GM12878 (cell line): Measurements from ENCODE around the gene GSG1L.

Experiments used
- BRCA1 ChIP-seq: IDR thresholded peaks from 2 replicates; pipeline ENCODE4 v1.6.1; 2011; ENCODE audit warnings: low read depth, low read length, improper control_type of control experiment
- MAX ChIP-seq: IDR thresholded peaks from 2 replicates; pipeline ENCODE4 v1.6.1; 2012; ENCODE audit warnings: low read depth, low read length, improper control_type of control experiment
- NFIC ChIP-seq: IDR thresholded peaks from 2 replicates; pipeline ENCODE4 v1.6.1; 2012; ENCODE audit warnings: low read depth, mild to moderate bottlenecking, inconsistent platforms, low read length, moderate library complexity
- NR2C1 ChIP-seq: fragments of 450-650 bp; IDR thresholded peaks from 2 replicates; pipeline ENCODE4 v1.6.1; 2017; ENCODE audit warnings: antibody characterized with exemption, mild to moderate bottlenecking, moderate library complexity
- POLR2A ChIP-seq: IDR thresholded peaks from 2 replicates; pipeline ENCODE4 v1.6.1; 2011; ENCODE audit warnings: low read depth, mild to moderate bottlenecking, low read length
- POU2F2 ChIP-seq: IDR thresholded peaks from 3 replicates; pipeline ENCODE4 v1.6.1; 2011; ENCODE audit warnings: low read depth, mild to moderate bottlenecking, low read length, borderline replicate concordance
- RAD21 ChIP-seq: IDR thresholded peaks from 2 replicates; pipeline ENCODE4 v1.6.1; 2011; ENCODE audit warnings: mild to moderate bottlenecking, low read depth, low read length, moderate library complexity; ENCODE audit not compliant: insufficient read depth
- RB1 ChIP-seq: fragments of 450-650 bp; formaldehyde crosslinking; IDR thresholded peaks from 2 replicates; pipeline ENCODE4 v1.6.1; 2017; ENCODE audit warnings: mild to moderate bottlenecking, borderline replicate concordance
- SIN3A ChIP-seq: IDR thresholded peaks from 2 replicates; pipeline ENCODE4 v1.6.1; 2012; ENCODE audit warnings: low read depth, low read length, improper control_type of control experiment
- TCF12 ChIP-seq: IDR thresholded peaks from 2 replicates; pipeline ENCODE4 v1.6.1; 2011; ENCODE audit warnings: low read depth, mild to moderate bottlenecking, low read length
- TF ChIP-seq, protein P1 (sequence below): IDR thresholded peaks from 2 replicates; pipeline ENCODE4 v1.6.1; 2011; ENCODE audit warnings: low read depth, mild to moderate bottlenecking, low read length, moderate library complexity, borderline replicate concordance; ENCODE audit errors: extremely low read depth
- TF ChIP-seq, protein P2 (sequence below), 3 experiments: IDR thresholded peaks in 2 of 3; conservative IDR thresholded peaks in 1 of 3; 2 replicates each; pipeline ENCODE4 v1.5.1; 2011; ENCODE audit warnings: low read depth in 3 of 3, low read length in 3 of 3, mild to moderate bottlenecking in 3 of 3, control low read depth in 2 of 3, moderate library complexity in 2 of 3, inconsistent platforms in 1 of 3, mixed read lengths in 1 of 3; ENCODE audit not compliant: control insufficient read depth in 2 of 3, insufficient read depth in 1 of 3; ENCODE audit errors: extremely low read depth in 1 of 3

GRCh38 chr16:28096983-28097899, 33.7 kb upstream of the GSG1L start:
- TF ChIP-seq NFIC = no peak
- TF ChIP-seq POLR2A = 0 out of 2 replicates have a peak, but pooled peaks have one; percentile 25
- TF ChIP-seq, protein P1, sequence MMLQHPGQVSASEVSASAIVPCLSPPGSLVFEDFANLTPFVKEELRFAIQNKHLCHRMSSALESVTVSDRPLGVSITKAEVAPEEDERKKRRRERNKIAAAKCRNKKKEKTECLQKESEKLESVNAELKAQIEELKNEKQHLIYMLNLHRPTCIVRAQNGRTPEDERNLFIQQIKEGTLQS = no peak
- TF ChIP-seq, protein P2, sequence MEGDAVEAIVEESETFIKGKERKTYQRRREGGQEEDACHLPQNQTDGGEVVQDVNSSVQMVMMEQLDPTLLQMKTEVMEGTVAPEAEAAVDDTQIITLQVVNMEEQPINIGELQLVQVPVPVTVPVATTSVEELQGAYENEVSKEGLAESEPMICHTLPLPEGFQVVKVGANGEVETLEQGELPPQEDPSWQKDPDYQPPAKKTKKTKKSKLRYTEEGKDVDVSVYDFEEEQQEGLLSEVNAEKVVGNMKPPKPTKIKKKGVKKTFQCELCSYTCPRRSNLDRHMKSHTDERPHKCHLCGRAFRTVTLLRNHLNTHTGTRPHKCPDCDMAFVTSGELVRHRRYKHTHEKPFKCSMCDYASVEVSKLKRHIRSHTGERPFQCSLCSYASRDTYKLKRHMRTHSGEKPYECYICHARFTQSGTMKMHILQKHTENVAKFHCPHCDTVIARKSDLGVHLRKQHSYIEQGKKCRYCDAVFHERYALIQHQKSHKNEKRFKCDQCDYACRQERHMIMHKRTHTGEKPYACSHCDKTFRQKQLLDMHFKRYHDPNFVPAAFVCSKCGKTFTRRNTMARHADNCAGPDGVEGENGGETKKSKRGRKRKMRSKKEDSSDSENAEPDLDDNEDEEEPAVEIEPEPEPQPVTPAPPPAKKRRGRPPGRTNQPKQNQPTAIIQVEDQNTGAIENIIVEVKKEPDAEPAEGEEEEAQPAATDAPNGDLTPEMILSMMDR (IDR thresholded peaks at IDR 0.05 in 2 of 3, conservative IDR thresholded peaks at IDR 0.05 in 1 of 3; ENCODE audit: control insufficient read depth in 2 of 3, extremely low read depth in 1 of 3, insufficient read depth in 1 of 3, low read depth in 3 of 3, low read length in 3 of 3) = no peak
- TF ChIP-seq RAD21 = no peak
- no peak for TF ChIP-seq TCF12
- no peak for TF ChIP-seq NR2C1
- no peak for TF ChIP-seq BRCA1
- TF ChIP-seq POU2F2 = no peak
- TF ChIP-seq RB1 = no peak
- TF ChIP-seq MAX = no peak
- no peak for TF ChIP-seq SIN3A
